Cardiac fibroblast (primary cell): Measurements from ENCODE around the gene CEP89.

Experiments
- DNase-seq, 2 donors: peaks; one replicate each; pipeline versions ENCODE4 v3.0.0 to v3.0.0-alpha.2; 2010; ENCODE audit warnings: low read depth in 2 of 2
- H3K4me3 ChIP-seq, 2 donors: replicated peaks in 1 of 2; 1 replicate in 1 of 2; 2 replicates in 1 of 2; pipeline ENCODE4 v1.5.1; 2011; ENCODE audit warnings: low read depth in 2 of 2, low read length in 2 of 2, mild to moderate bottlenecking in 2 of 2, moderate library complexity in 1 of 2
- CTCF ChIP-seq: IDR thresholded peaks from one replicate; pipeline ENCODE4 v1.5.1; 2011; ENCODE audit warnings: low read depth, mild to moderate bottlenecking, low read length, inconsistent platforms

The CEP89 gene

GRCh38 chr19:32876236-32876918 lies 95.4 kb downstream of the CEP89 start:
- no peak for DNase-seq
- TF ChIP-seq CTCF, result no peak
- H3K4me3 ChIP-seq, result no peak overlapping the region

GRCh38 chr19:32875428-32875827 lies 96.3 kb downstream of the CEP89 start:
- no peak for TF ChIP-seq CTCF
- H3K4me3 ChIP-seq, result no peak overlapping the region
- no peak for DNase-seq

- no peak overlapping the region for H3K4me3 ChIP-seq
- DNase-seq, result no peak
- no peak for TF ChIP-seq CTCF
Observed at GRCh38 chr19:32874605-32875004, 97.2 kb downstream of the CEP89 start.

GRCh38 chr19:32873247-32873959 lies 98.4 kb downstream of the CEP89 start:
- DNase-seq, result no peak
- no peak for TF ChIP-seq CTCF
- H3K4me3 ChIP-seq, result no peak overlapping the region

- H3K4me3 ChIP-seq, result no peak overlapping the region
- no peak for TF ChIP-seq CTCF
- no peak for DNase-seq
Observed at GRCh38 chr19:32872391-32872790, 99.4 kb downstream of the CEP89 start.

GRCh38 chr19:32870981-32871451 lies 100.7 kb downstream of the CEP89 start:
- no peak for TF ChIP-seq CTCF
- DNase-seq, result no peak
- H3K4me3 ChIP-seq, result no peak overlapping the region
